Non-pigmented ciliary epithelial cell (primary cell): ENCODE results near the gene DCAKD.
A peak's percentile ranks its signal among the peaks of the same experiment; 100 is the strongest.

Experiments
- DNase-seq: peaks from one replicate; pipeline ENCODE4 v3.0.0-alpha.2; 2010; ENCODE audit warnings: low read depth

Gene DCAKD

DNA sequence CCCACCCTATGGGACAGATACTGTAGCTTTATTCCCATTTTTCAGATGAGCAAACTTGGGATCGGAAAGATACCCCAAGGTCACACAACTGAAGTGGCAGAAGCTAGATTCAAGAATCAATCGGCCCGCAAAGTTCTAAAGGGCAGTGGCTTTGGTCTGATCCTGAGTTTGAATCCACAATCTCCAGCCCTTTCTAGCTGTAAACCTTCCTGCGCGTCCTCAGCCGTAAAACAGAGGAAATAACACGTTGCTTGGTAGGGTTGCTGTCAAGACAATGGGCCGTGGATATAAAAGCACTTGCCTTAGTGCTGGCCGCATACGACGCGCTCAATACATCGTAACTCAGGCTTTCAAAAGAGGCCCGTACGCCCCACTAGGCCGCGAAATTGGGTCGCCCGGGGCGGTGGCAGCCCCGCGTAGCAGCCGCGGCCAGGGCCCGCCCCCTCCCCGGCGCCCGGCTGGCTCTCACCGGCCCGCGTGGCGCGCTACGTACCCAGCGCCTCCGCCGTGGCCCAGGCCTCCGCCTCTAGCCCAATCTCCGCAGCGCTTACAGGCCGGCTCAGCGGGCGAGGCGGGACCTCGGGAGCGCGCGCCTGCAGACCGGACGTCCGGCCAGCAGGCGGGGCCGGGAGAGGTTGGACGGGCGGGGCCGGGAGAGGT lies at the start of gene DCAKD:
Gene DCAKD (minus strand): TSS at position 573 of the 660 bp plus-strand sequence. CDS start 16,747 bp downstream, outside the sequence.
- DNase-seq: peak; percentile 60

- DNase-seq: no peak
These were observed 47.6 kb upstream of the DCAKD start for GRCh38 chr17:45098869-45099616.

- DNase-seq: no peak
These were observed 46.8 kb upstream of the DCAKD start for GRCh38 chr17:45098081-45098868.

DNA sequence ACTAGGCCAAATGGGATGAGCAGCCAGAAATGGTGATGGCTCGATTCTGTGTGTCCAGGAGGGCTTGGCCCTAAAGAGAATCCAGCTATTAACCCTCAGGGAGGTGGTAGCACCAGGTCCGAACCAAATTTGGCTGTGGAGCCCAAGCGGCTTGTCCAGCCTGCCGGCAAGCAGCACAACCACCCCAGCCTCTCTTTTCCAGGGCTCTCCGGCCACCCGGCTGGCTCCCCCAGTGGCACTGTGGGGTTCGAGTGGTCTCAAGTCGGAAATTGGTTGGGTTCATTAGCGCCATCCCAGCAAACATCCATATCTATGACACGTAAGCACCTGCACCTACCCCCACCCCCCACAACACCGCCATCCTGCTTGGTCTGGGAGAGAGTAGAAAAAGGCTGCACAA lies 45.5 kb upstream of the DCAKD start:
- DNase-seq: no peak

GRCh38 chr17:45096141-45096540 lies 44.7 kb upstream of the DCAKD start:
- no peak for DNase-seq

DNA sequence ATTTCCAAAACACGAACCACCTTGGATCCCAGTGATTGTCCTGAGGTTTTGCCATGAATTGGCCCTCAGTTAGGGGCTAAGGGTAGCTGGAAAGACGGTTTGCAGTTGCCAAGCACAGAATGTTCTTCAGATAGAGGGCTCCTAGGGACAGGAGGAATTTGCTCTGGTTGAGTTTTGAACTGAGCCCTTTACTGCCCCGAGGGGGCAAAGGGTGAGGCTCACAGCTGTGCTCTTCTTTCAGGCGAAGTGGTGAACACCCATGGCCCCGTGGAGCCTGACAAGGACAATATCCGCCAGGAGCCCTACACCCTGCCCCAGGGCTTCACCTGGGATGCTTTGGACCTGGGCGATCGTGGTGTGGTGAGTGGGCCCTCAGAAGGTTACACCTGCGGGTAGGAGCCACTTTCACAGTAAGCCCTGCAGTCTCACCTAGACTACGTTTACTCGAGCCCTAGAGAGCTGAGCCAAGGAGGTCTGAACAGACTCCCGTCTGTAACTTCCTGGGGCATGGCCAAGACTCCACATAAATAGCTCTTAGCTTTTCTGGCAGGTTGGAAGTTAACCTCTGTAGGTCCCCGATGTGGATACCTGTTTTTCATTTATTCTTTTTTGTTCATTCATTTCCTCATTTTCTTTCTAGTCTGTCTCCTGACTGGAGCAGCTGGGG lies 42.1 kb upstream of the DCAKD start:
- DNase-seq: no peak

- DNase-seq: peak; percentile 95
These were observed 41.5 kb upstream of the DCAKD start for GRCh38 chr17:45092911-45093430.

DNA sequence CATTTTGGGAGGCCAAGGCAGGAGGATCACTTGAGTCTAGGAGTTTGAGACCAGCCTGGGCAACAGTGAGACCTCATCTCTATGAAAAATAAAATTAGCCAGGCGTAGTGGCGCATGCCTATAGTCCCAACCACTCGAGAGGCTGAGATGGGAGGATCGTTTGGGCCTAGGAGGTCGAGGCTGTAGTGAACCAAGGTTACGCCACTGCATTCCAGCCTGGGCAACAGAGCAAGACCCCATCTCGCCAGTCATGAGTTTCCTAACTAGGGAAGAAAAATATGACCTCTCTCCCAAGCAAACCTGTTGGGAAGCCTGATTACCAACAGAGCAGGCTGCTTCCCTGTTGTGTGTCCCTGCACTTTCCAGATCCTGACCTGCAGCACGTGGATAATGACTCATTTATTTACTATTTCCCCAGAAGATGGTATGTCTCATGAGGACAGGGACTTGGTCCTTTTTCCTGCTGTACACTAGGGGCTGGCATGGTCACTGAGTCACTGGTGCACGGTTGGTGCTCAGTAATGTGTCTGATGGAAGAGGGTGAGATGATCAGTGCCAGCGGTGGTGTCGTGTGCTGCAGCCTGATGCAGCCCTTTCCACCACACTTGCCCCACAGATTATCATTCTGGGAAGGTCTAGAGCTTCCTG lies 40.5 kb upstream of the DCAKD start:
- DNase-seq: no peak

DNA sequence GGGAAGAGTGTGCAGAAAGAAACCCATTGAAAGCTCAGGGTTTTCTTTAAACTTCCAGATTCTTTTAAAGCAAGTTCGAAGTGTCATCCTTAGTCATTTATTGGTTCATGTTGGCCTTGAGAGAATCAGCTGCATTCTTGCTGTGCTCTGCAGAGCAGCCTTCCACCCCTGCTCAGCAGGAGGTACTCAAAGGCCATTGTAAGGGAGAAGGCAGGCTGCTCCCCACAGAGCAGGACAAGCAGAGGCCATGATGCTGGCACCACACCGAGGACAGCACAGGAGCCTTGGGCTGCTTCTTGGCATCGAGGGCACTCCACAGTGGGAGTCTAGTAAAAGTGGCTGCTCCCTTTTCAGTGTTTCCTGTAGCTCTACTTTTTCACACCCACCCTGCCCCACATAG lies 39.3 kb upstream of the DCAKD start:
- no peak for DNase-seq

GRCh38 chr17:45088741-45089140 lies 37.3 kb upstream of the DCAKD start:
- no peak for DNase-seq

GRCh38 chr17:45087978-45088377 lies 36.5 kb upstream of the DCAKD start:
- no peak for DNase-seq

DNA sequence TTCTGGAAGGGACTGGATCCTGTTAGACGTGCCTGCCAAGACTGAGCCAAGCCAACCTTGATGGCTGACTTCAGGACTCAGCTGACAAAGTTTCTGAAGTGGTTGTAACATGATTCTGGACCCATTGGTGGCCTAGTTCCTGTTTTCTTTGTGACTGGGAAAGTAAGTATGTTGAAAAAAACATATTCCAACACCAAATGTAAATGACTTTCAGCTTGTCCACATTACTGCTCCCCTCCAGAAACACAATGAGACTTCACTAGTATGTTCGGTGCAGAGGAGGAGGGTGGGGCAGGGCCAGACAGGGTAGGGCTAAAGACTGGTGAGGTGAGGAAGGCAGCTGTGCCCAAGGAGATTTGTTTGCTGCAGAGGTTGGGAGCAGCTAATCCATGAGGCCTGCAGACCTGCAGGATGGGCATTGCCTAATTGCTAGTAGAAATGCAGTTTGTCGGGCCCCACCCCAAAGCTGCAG lies 36.1 kb upstream of the DCAKD start:
- no peak for DNase-seq

GRCh38 chr17:45086865-45087503 lies 35.6 kb upstream of the DCAKD start:
- DNase-seq: no peak

- no peak for DNase-seq
These were observed 35.0 kb upstream of the DCAKD start for GRCh38 chr17:45086391-45086790.

DNA sequence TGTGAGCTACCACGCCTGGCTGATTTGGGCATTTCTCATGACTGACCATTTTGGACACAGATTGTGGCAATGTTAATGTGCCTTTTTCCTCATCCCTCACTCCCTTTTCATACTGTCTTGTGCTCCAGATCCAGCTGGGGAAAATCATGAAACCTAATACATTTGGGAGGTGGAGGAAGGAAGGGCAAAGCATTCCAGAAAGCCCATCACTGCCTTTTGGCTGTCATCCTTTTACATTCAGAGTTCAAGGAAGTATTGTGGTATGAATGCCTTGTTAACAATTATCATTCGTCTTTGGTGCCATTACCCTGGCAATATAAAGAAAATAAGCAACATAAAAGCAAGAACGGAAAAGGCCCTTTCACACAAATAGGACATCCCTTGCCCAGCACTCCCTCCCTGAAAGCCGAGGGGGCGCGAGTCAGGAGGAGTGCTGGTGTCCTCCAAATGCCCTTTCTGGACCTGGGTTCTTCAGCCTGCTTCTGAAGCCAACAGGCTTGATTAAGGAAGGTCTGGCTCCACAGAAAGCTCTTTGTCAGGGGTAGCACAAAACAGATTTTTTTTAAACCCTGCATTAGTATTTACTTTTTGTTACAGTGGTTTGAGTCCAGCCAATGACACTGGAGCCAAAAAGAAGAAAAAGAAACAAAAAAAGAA lies 29.7 kb upstream of the DCAKD start:
- no peak for DNase-seq

DNA sequence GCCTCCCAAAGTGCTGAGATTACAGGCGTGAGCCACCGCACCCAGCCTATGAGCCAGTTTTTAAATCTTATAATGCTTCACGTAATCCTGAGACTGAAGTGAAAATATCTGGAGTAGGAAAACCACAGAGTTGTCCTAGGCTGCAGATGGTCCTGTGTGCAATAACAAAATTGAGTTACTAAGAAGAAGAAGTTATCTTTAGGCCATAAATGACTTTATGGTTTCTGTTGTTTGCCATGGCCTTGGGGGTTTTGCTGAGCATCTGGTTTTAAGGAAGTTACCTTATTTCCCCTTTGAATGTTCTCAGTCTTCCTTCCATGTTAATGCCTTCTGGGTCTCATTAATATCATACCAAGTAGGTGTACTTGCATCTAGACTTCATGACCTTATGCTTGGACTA lies 26.2 kb upstream of the DCAKD start:
- no peak for DNase-seq

DNA sequence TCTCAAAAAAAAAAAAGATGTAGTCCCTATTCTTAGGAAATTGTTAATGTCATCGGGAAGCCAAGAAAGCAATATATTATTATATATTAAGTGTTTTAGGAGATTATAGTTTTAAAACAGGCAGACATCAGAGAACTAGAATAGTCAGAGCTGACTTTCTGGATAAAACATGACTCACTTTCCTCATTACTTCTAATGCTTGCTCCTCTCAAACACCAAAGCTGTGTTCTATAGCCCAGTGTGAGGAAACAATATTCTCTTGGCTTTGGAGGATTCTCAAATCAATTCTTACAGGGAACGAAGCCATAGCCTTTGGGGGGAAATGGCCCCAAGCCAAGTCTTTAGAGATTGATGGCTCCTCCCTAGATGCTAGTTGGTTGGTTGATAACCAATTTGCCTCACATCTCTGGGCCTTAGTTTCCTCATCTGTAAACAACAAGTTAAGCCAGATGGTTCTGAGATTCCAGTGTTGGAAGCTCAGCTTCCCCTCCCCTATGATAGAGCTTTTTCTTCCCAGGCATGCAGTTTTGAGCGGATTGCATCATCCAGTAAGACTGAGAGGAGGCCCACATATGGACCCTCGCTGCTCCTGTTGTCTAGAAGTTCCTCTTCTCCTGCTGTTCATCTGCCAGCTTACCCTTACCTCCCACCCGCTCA lies 22.1 kb upstream of the DCAKD start:
- peak; percentile 63 for DNase-seq

DNA sequence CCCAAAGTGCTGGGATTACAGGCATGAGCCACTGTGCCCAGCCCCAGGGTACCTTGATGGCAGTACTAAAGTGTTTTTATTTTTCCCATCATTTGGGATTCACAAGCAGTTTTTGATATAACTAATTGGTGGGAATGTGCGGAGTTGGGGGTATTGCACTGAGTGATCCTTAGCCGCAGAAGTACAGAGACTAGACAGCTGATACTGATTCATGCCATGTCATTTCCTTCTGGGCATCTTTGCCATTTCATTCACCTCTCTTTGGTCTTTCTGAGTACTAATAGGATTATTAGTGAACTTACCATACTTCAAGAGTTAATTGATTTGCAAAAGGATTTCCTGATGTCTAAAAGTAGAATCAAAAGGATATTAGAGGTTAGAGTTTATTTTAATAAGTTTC lies 19.4 kb upstream of the DCAKD start:
- DNase-seq: no peak

GRCh38 chr17:45070001-45070400 lies 18.6 kb upstream of the DCAKD start:
- no peak for DNase-seq

GRCh38 chr17:45067637-45068036 lies 16.2 kb upstream of the DCAKD start:
- no peak for DNase-seq
